Measurements from ENCODE around the gene SPTBN1.

- TF ChIP-seq, protein P1, sequence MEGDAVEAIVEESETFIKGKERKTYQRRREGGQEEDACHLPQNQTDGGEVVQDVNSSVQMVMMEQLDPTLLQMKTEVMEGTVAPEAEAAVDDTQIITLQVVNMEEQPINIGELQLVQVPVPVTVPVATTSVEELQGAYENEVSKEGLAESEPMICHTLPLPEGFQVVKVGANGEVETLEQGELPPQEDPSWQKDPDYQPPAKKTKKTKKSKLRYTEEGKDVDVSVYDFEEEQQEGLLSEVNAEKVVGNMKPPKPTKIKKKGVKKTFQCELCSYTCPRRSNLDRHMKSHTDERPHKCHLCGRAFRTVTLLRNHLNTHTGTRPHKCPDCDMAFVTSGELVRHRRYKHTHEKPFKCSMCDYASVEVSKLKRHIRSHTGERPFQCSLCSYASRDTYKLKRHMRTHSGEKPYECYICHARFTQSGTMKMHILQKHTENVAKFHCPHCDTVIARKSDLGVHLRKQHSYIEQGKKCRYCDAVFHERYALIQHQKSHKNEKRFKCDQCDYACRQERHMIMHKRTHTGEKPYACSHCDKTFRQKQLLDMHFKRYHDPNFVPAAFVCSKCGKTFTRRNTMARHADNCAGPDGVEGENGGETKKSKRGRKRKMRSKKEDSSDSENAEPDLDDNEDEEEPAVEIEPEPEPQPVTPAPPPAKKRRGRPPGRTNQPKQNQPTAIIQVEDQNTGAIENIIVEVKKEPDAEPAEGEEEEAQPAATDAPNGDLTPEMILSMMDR (conservative IDR thresholded peaks at IDR 0.05; ENCODE audit: low read depth, low read length), result no peak
- no peak for TF ChIP-seq EZH2 (IDR thresholded peaks at IDR 0.05; ENCODE audit: borderline replicate concordance, low read depth, low read length, poor library complexity, severe bottlenecking)
These were observed 145.2 kb downstream of the SPTBN1 start for GRCh38 chr2:54601339-54601738.

All from A673 (cell line).